Smooth muscle cell (in vitro differentiated cells): ENCODE results near the gene ANKMY2. TPM values are rescaled to one million over a fixed set of nuclear protein-coding genes. Genes with fewer than 3 reads are reported as not detected.

Source experiments
- DNase-seq: peaks from one replicate; lab custom pipeline; 2025; ENCODE audit not compliant: unreplicated experiment; lab: John Stamatoyannopoulos, UW
- H2AFZ ChIP-seq: fragments of 200-600 bp; sonication (generic); 2 replicates; pipeline ENCODE4 v1.6.0; 2016; ENCODE audit warnings: antibody characterized with exemption, low read depth, mild to moderate bottlenecking
- H3F3A ChIP-seq: fragments of 200-600 bp; sonication (generic); 2 replicates; pipeline ENCODE4 v1.6.0; 2017; ENCODE audit warnings: antibody characterized with exemption, low read depth
- H3K27ac ChIP-seq: fragments of 200-600 bp; sonication (generic); 2 replicates; pipeline ENCODE4 v1.5.1; 2016; ENCODE audit warnings: low read depth, mild to moderate bottlenecking
- H3K27me3 ChIP-seq: fragments of 200-600 bp; sonication (generic); 2 replicates; pipeline ENCODE4 v1.6.1; 2016; ENCODE audit warnings: low read depth, mild to moderate bottlenecking
- H3K36me3 ChIP-seq: fragments of 200-600 bp; sonication (generic); 2 replicates; pipeline ENCODE4 v1.5.1; 2016; ENCODE audit warnings: low read depth
- H3K4me1 ChIP-seq: fragments of 200-600 bp; sonication (generic); 2 replicates; pipeline ENCODE4 v1.5.1; 2016; ENCODE audit warnings: low read depth
- H3K4me2 ChIP-seq: fragments of 200-600 bp; sonication (generic); 2 replicates; pipeline ENCODE4 v1.6.0; 2016; ENCODE audit warnings: mild to moderate bottlenecking
- H3K4me3 ChIP-seq: fragments of 200-600 bp; sonication (generic); 2 replicates; pipeline ENCODE4 v1.5.1; 2016; ENCODE audit warnings: mild to moderate bottlenecking
- H3K79me2 ChIP-seq: fragments of 200-600 bp; sonication (generic); 2 replicates; pipeline ENCODE4 v1.6.0; 2016; ENCODE audit warnings: low read depth, mild to moderate bottlenecking
- H3K9ac ChIP-seq: fragments of 200-600 bp; sonication (generic); 2 replicates; pipeline ENCODE4 v1.6.0; 2016; ENCODE audit warnings: low read depth
- H3K9me3 ChIP-seq: fragments of 200-600 bp; sonication (generic); replicated peaks from 2 replicates; pipeline ENCODE4 v1.5.1; 2016; ENCODE audit warnings: low read depth
- H4K20me1 ChIP-seq: fragments of 200-600 bp; sonication (generic); 2 replicates; pipeline ENCODE4 v1.6.0; 2016; ENCODE audit warnings: low read depth
- CTCF ChIP-seq: fragments of 200-600 bp; sonication (generic); IDR thresholded peaks from 2 replicates; pipeline ENCODE4 v1.5.1; 2017; ENCODE audit warnings: borderline replicate concordance, mild to moderate bottlenecking, antibody characterized with exemption; ENCODE audit not compliant: insufficient read depth, poor library complexity, severe bottlenecking
- WGBS: methylation state at CpG from one replicate; pipeline ENCODE4 v1.1.7; 2016; ENCODE audit warnings: low lambda C conversion rate; 5-methylcytosine and 5-hydroxymethylcytosine counted together
- polyA plus RNA-seq: library from polyadenylated mRNA; unstranded; fragments of >200 nt; fragmentation: Nextera tagmentation; extraction: Ambion mirVana; gene quantifications from 2 replicates; pipeline ENCODE4 v1.2.1, GENCODE V29; 2016
- total RNA-seq: library from RNA; depleted of rRNA; stranded (reverse); fragments of >200 nt; gene quantifications from 2 replicates; pipeline ENCODE4 v1.2.3, GENCODE V29; 2014

ANKMY2 gene
- total and polyA plus RNA-seq, 2 experiments from 2014 or later: 24.0 to 28.0 TPM

- Histone ChIP-seq H3K4me3 (no peak overlapping the region), H3F3A (no peaks in the 10 kb centered on the region), H3K9me3 (no peaks in the 10 kb centered on the region), H3K27ac (no peak overlapping the region), H3K27me3 (no peaks in the 10 kb centered on the region), H3K4me1 (peaks cover 13% of the 10 kb centered on the region), H3K79me2 (peaks cover 69% of the 10 kb centered on the region), H3K4me2 (no peak overlapping the region), H4K20me1 (peaks cover 74% of the 10 kb centered on the region), H3K9ac (no peak overlapping the region), H2AFZ (no peak overlapping the region), H3K36me3 (peaks cover 4% of the 10 kb centered on the region)
- no peak for TF ChIP-seq CTCF
- WGBS: 91% methylated on average over 7 of the region's 7 CpGs
- no peak for DNase-seq
Measured at GRCh38 chr7:16638282-16639280, 7.0 kb downstream of the ANKMY2 start.

GRCh38 chr7:16637379-16637778 lies 8.2 kb downstream of the ANKMY2 start:
- Histone ChIP-seq H3K9ac (no peak overlapping the region), H2AFZ (no peak overlapping the region), H3K27me3 (no peaks in the 10 kb centered on the region), H3K4me3 (no peak overlapping the region), H3K4me2 (no peak overlapping the region), H3K79me2 (peaks cover 60% of the 10 kb centered on the region), H4K20me1 (peaks cover 65% of the 10 kb centered on the region), H3K27ac (no peak overlapping the region), H3K4me1 (peaks cover 13% of the 10 kb centered on the region), H3K36me3 (peaks cover 4% of the 10 kb centered on the region), H3F3A (no peaks in the 10 kb centered on the region), H3K9me3 (no peaks in the 10 kb centered on the region)
- TF ChIP-seq CTCF: no peak
- DNase-seq: no peak
- WGBS: 95% methylated on average over 5 of the region's 5 CpGs

- Histone ChIP-seq H2AFZ (no peak overlapping the region), H3K4me3 (no peak overlapping the region), H4K20me1 (peaks cover 59% of the 10 kb centered on the region), H3K9ac (no peak overlapping the region), H3K27ac (no peak overlapping the region), H3K4me2 (no peak overlapping the region), H3K79me2 (peaks cover 52% of the 10 kb centered on the region), H3K9me3 (no peaks in the 10 kb centered on the region), H3K36me3 (peaks cover 4% of the 10 kb centered on the region), H3K27me3 (no peaks in the 10 kb centered on the region), H3K4me1 (peaks cover 13% of the 10 kb centered on the region), H3F3A (no peaks in the 10 kb centered on the region)
- DNase-seq: no peak
- 93% methylated on average over 1 of the region's 1 CpG for WGBS
- no peak for TF ChIP-seq CTCF
Measured at GRCh38 chr7:16636555-16637101, 8.9 kb downstream of the ANKMY2 start.
